ENCODE data around the gene PACS1. TPM values are rescaled to one million over a fixed set of nuclear protein-coding genes. Genes with fewer than 3 reads are reported as not detected.

Gene PACS1
- total RNA-seq, 4 donors from 2014 or later: 37.1 to 97.8 (median 54.3) TPM

DNA sequence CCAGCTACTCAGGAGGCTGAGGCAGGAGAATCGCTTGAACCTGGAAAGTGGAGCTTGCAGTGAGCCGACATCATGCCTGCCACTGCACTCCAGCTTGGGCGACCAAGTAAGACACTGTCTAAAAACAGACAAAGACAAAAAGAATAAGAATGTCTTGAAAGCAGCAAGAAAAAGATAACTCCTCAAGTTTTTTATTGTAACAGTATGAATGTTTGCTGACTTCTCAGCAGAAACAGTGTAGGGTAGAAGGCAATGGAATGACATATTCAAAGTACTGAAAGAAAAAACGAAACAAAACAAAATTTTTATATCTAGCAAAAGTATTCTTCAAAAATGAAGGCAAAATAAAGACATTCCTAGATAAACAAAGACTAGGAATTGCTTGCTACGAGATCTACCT is 76.9 kb downstream of the PACS1 start:
- intact Hi-C loops (cut with DNase I): no loop called here
- whole genome bisulfite sequencing: 97% methylated on average over 5 of the region's 5 CpGs
- H3K27ac ChIP-seq (replicated peaks in 1 of 4): no peak overlapping the region
- H3K36me3 ChIP-seq: no peaks in the 10 kb centered on the region
- H3K4me1 ChIP-seq: peaks cover 5 to 8% (median 7%) of the 10 kb centered on the region in 4 donors
- no peak overlapping the region for H3K4me3 ChIP-seq
- no peaks in the 10 kb centered on the region for H3K27me3 ChIP-seq
- no peak for TF ChIP-seq POLR2AphosphoS5 (IDR thresholded peaks at IDR 0.05)
- TF ChIP-seq, protein P1, sequence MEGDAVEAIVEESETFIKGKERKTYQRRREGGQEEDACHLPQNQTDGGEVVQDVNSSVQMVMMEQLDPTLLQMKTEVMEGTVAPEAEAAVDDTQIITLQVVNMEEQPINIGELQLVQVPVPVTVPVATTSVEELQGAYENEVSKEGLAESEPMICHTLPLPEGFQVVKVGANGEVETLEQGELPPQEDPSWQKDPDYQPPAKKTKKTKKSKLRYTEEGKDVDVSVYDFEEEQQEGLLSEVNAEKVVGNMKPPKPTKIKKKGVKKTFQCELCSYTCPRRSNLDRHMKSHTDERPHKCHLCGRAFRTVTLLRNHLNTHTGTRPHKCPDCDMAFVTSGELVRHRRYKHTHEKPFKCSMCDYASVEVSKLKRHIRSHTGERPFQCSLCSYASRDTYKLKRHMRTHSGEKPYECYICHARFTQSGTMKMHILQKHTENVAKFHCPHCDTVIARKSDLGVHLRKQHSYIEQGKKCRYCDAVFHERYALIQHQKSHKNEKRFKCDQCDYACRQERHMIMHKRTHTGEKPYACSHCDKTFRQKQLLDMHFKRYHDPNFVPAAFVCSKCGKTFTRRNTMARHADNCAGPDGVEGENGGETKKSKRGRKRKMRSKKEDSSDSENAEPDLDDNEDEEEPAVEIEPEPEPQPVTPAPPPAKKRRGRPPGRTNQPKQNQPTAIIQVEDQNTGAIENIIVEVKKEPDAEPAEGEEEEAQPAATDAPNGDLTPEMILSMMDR (IDR thresholded peaks at IDR 0.05): no peak
- TF ChIP-seq POLR2A (IDR thresholded peaks at IDR 0.05; ENCODE audit: low read depth): no peak
- TF ChIP-seq EP300 (IDR thresholded peaks at IDR 0.05): no peak
- no peaks in the 10 kb centered on the region for H3K9me3 ChIP-seq
- DNase-seq (ENCODE audit: extremely low spot score): no peak

DNA sequence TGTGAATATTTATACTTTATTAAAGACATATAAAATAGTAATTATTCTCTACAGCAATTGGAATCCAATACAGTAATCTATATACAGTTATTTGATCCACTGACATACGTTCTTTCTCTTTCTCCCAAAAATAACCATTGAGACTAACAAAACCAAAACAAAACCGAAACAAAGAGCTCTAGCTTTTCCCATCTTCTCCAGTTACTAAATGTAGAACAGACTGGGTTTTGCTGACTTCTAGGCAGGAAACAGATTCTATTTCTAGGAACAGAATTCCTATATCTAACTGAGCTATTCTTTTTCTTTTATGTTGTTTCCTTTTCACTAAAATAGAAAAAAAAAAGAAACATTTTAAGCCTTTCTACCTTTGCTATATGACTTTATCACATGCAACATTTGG is 80.1 kb downstream of the PACS1 start:
- no peak for TF ChIP-seq POLR2A (IDR thresholded peaks at IDR 0.05; ENCODE audit: low read depth)
- Histone ChIP-seq H3K4me3 (no peak overlapping the region), H3K4me1 (peaks cover 3 to 8% (median 5%) of the 10 kb centered on the region in 4 donors), H3K36me3 (no peaks in the 10 kb centered on the region), H3K27me3 (no peaks in the 10 kb centered on the region), H3K27ac (replicated peaks in 1 of 4) (no peak overlapping the region), H3K9me3 (no peaks in the 10 kb centered on the region)
- WGBS: 22% methylated on average over 2 of the region's 2 CpGs
- intact Hi-C loops (cut with DNase I): no loop called here
- no peak for DNase-seq (ENCODE audit: extremely low spot score)

DNA sequence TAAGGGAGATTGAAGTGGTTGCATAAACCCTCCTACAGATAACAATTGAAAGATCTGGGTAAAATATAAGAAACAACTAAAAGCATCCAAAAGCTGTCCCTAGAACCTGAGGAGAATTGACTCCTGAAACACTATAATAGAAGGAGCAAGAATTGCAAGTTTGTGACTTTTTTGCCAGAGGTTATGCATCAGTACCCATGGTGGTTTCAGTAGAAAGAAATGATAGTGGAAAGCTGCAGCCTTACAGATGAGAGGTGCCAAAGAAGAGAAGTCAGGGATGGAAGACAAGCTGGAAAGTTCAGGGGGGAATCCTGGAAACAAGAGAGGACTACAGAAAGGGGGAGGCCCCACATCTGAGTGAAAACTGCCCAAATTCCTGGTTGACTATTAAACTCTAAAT is 80.7 kb downstream of the PACS1 start:
- Histone ChIP-seq H3K4me1 (peaks cover 0 to 8% (median 5%) of the 10 kb centered on the region in 4 donors), H3K9me3 (no peaks in the 10 kb centered on the region), H3K27ac (replicated peaks in 1 of 4) (no peak overlapping the region), H3K36me3 (no peaks in the 10 kb centered on the region), H3K27me3 (no peaks in the 10 kb centered on the region), H3K4me3 (no peak overlapping the region)
- TF ChIP-seq, protein P1 (IDR thresholded peaks at IDR 0.05): no peak
- TF ChIP-seq POLR2A (IDR thresholded peaks at IDR 0.05; ENCODE audit: low read depth): no peak
- no peak for TF ChIP-seq POLR2AphosphoS5 (IDR thresholded peaks at IDR 0.05)
- TF ChIP-seq EP300 (IDR thresholded peaks at IDR 0.05): no peak
- no peak for DNase-seq (ENCODE audit: extremely low spot score)
- intact Hi-C loops (cut with DNase I): no loop called here

DNA sequence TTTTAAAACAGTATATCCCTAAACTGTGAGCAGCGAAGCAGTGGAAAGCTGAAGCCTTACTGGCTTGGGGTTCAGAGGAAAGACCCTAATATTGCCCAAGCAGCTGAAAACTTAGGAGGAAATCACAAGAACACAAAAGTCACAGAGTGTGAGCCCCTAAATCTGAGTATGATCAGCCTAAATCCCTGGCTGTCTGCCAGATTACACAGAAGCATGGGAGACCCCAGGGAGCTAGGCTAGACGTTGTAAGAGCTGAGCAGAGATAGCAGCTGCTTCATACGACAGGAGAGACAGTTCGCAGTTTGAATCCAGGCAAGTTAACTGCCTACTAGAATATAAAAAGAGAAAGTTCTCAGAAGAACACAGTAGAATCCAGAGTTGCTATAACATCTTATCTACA is 81.2 kb downstream of the PACS1 start:
- Histone ChIP-seq H3K4me3 (no peak overlapping the region), H3K27ac (replicated peaks in 1 of 4) (no peak overlapping the region), H3K36me3 (no peaks in the 10 kb centered on the region), H3K9me3 (no peaks in the 10 kb centered on the region), H3K27me3 (no peaks in the 10 kb centered on the region), H3K4me1 (peaks cover 0 to 8% (median 5%) of the 10 kb centered on the region in 4 donors)
- TF ChIP-seq POLR2AphosphoS5 (IDR thresholded peaks at IDR 0.05) (no peak), EP300 (IDR thresholded peaks at IDR 0.05) (no peak), POLR2A (IDR thresholded peaks at IDR 0.05; ENCODE audit: low read depth) (no peak)
- TF ChIP-seq, protein P1 (IDR thresholded peaks at IDR 0.05): no peak
- intact Hi-C loops (cut with DNase I): no loop called here
- DNase-seq (ENCODE audit: extremely low spot score): no peak
- 89% methylated on average over 4 of the region's 4 CpGs for WGBS

DNA sequence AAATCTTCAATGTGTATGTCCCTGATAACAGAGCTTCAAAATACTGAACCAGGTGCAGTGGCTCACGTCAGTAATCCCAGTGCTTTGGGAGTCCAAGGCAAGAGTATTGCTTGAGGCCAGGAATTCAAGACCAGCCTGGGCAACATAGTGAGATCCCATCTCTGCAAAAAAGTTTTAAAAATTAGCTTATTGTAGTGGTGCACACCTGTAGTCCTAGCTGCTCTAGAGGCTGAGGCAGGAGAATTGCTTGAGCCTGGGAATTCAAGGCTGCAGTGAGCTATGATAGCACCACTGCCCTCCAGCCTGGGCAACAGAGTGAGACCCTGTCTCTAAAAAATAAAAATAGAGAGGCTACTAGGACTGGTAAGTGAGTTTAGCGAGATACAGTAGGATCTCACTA is 84.0 kb downstream of the PACS1 start:
- Histone ChIP-seq H3K4me1 (peaks cover 0 to 8% (median 5%) of the 10 kb centered on the region in 4 donors), H3K36me3 (no peaks in the 10 kb centered on the region)
- 100% methylated on average over 2 of the region's 2 CpGs for WGBS

More for the DNA sequence above, 84.0 kb downstream of the PACS1 start:
- TF ChIP-seq, protein P1 (IDR thresholded peaks at IDR 0.05): no peak
- no peaks in the 10 kb centered on the region for H3K9me3 ChIP-seq
- no peaks in the 10 kb centered on the region for H3K27me3 ChIP-seq
- H3K4me3 ChIP-seq: no peak overlapping the region
- H3K27ac ChIP-seq (replicated peaks in 1 of 4): no peak overlapping the region
- intact Hi-C loops (cut with DNase I): no loop called here
- no peak for DNase-seq (ENCODE audit: extremely low spot score)
